A549 (cell line): Measurements from ENCODE around the gene METTL18.

Experiments used
- CHD4 ChIP-seq: fragments of 200-600 bp; sonication (generic); IDR thresholded peaks from 2 replicates; pipeline ENCODE4 v1.6.1; 2016; ENCODE audit warnings: antibody characterized with exemption, mild to moderate bottlenecking, borderline replicate concordance
- ESRRA ChIP-seq: fragments of 150-350 bp; IDR thresholded peaks from 2 replicates; pipeline ENCODE4 v1.6.1; 2014; ENCODE audit warnings: mild to moderate bottlenecking, low read length, borderline replicate concordance
- FOSL2 ChIP-seq, 2 experiments: fragments of 450-650 bp in 1 of 2; fragments of >200 bp in 1 of 2; sonication (Bioruptor Twin) in 1 of 2; formaldehyde crosslinking; IDR thresholded peaks; 2 replicates each; pipeline versions ENCODE4 v1.5.0 to v1.6.1; 2016 to 2020; ENCODE audit warnings: mild to moderate bottlenecking in 1 of 2, moderate library complexity in 1 of 2
- JUN ChIP-seq, 2 experiments: fragments of >200 bp; sonication (Bioruptor Twin); formaldehyde crosslinking; IDR thresholded peaks; 2 replicates in 1 of 2; 3 replicates in 1 of 2; pipeline ENCODE4 v1.6.1; 2016 to 2017
- JUNB ChIP-seq: fragments of >200 bp; sonication (Bioruptor Twin); formaldehyde crosslinking; IDR thresholded peaks from 2 replicates; pipeline ENCODE4 v1.6.1; 2016
- MAZ ChIP-seq: fragments of 150-350 bp; IDR thresholded peaks from 2 replicates; pipeline ENCODE4 v1.6.1; 2014; ENCODE audit warnings: antibody characterized with exemption, low read depth, low read length, borderline replicate concordance
- MYC ChIP-seq: IDR thresholded peaks from 2 replicates; pipeline ENCODE4 v1.6.1; 2012; ENCODE audit warnings: mild to moderate bottlenecking, inconsistent platforms, low read length, improper control_type of control experiment, borderline replicate concordance
- POLR2A ChIP-seq: IDR thresholded peaks from 2 replicates; pipeline ENCODE4 v1.6.1; 2012; ENCODE audit warnings: mild to moderate bottlenecking, low read length
- RAD21 ChIP-seq, 2 experiments: fragments of >200 bp in 1 of 2; sonication (Bioruptor Twin) in 1 of 2; formaldehyde crosslinking in 1 of 2; IDR thresholded peaks in 1 of 2; conservative IDR thresholded peaks in 1 of 2; 2 replicates in 1 of 2; 3 replicates in 1 of 2; pipeline ENCODE4 v1.6.1; 2012 to 2018; ENCODE audit warnings: inconsistent platforms in 1 of 2
- ZC3H11A ChIP-seq: fragments of 450-650 bp; IDR thresholded peaks from 2 replicates; pipeline ENCODE4 v1.6.1; 2014; ENCODE audit warnings: antibody characterized with exemption, mild to moderate bottlenecking
- ZSCAN20 ChIP-seq: fragments of 250-450 bp; sonication (Bioruptor Pico); IDR thresholded peaks from 2 replicates; pipeline ENCODE4 v1.8.0; 2022; ENCODE audit warnings: mild to moderate bottlenecking, moderate library complexity
- TF ChIP-seq, protein P1 (sequence below): fragments of >200 bp; sonication (Bioruptor Twin); formaldehyde crosslinking; IDR thresholded peaks from 3 replicates; pipeline ENCODE4 v1.5.1; 2016
- TF ChIP-seq, protein P2 (sequence below): fragments of 450-650 bp; IDR thresholded peaks from 2 replicates; pipeline ENCODE4 v1.6.1; 2014; ENCODE audit warnings: antibody characterized with exemption
- TF ChIP-seq, protein P3 (sequence below): fragments of 200-600 bp; sonication (generic); IDR thresholded peaks from 2 replicates; pipeline ENCODE4 v1.6.1; 2016; ENCODE audit warnings: antibody characterized with exemption, mild to moderate bottlenecking, moderate library complexity

DNA sequence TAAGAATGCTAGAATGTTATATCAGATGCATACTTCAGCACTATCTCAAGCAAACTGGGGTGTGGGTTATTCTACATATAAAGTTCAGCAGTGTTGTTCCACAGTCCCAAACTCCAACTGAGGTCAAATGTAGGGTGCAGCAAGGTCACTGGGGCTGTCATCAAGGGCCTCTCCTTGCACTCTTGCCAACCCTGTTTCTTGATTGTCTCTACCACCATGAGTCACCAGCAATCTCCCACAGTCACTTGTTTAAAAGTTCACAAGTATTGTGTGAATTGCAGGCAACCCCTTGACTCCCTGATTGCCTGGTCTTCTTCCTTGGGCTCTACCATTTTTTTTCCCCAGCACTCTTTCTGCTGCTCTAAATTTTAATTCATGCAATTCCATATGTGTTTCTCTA lies 10.6 kb downstream of the METTL18 start:
- TF ChIP-seq, protein P1, sequence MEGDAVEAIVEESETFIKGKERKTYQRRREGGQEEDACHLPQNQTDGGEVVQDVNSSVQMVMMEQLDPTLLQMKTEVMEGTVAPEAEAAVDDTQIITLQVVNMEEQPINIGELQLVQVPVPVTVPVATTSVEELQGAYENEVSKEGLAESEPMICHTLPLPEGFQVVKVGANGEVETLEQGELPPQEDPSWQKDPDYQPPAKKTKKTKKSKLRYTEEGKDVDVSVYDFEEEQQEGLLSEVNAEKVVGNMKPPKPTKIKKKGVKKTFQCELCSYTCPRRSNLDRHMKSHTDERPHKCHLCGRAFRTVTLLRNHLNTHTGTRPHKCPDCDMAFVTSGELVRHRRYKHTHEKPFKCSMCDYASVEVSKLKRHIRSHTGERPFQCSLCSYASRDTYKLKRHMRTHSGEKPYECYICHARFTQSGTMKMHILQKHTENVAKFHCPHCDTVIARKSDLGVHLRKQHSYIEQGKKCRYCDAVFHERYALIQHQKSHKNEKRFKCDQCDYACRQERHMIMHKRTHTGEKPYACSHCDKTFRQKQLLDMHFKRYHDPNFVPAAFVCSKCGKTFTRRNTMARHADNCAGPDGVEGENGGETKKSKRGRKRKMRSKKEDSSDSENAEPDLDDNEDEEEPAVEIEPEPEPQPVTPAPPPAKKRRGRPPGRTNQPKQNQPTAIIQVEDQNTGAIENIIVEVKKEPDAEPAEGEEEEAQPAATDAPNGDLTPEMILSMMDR = no peak
- TF ChIP-seq, protein P2, sequence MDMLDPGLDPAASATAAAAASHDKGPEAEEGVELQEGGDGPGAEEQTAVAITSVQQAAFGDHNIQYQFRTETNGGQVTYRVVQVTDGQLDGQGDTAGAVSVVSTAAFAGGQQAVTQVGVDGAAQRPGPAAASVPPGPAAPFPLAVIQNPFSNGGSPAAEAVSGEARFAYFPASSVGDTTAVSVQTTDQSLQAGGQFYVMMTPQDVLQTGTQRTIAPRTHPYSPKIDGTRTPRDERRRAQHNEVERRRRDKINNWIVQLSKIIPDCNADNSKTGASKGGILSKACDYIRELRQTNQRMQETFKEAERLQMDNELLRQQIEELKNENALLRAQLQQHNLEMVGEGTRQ = no peak
- TF ChIP-seq CHD4 (no peak), ESRRA (no peak), JUNB (no peak), FOSL2 (IDR thresholded peaks at IDR 0.05) (no peak), FOSL2 (CRISPR knock-in tag; IDR thresholded peaks at IDR 0.05) (no peak), POLR2A (no peak), RAD21 (conservative IDR thresholded peaks at IDR 0.05 in 1 of 2, IDR thresholded peaks at IDR 0.05 in 1 of 2) (no peak), ZC3H11A (no peak), JUN (IDR thresholded peaks at IDR 0.05) (no peak), MYC (no peak), MAZ (no peak), ZSCAN20 (no peak)
- TF ChIP-seq, protein P3, sequence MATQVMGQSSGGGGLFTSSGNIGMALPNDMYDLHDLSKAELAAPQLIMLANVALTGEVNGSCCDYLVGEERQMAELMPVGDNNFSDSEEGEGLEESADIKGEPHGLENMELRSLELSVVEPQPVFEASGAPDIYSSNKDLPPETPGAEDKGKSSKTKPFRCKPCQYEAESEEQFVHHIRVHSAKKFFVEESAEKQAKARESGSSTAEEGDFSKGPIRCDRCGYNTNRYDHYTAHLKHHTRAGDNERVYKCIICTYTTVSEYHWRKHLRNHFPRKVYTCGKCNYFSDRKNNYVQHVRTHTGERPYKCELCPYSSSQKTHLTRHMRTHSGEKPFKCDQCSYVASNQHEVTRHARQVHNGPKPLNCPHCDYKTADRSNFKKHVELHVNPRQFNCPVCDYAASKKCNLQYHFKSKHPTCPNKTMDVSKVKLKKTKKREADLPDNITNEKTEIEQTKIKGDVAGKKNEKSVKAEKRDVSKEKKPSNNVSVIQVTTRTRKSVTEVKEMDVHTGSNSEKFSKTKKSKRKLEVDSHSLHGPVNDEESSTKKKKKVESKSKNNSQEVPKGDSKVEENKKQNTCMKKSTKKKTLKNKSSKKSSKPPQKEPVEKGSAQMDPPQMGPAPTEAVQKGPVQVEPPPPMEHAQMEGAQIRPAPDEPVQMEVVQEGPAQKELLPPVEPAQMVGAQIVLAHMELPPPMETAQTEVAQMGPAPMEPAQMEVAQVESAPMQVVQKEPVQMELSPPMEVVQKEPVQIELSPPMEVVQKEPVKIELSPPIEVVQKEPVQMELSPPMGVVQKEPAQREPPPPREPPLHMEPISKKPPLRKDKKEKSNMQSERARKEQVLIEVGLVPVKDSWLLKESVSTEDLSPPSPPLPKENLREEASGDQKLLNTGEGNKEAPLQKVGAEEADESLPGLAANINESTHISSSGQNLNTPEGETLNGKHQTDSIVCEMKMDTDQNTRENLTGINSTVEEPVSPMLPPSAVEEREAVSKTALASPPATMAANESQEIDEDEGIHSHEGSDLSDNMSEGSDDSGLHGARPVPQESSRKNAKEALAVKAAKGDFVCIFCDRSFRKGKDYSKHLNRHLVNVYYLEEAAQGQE = no peak
